Endothelial cell of umbilical vein (primary cell): ENCODE data around the gene IGFL4. TPM values are rescaled to one million over a fixed set of nuclear protein-coding genes. Genes with fewer than 3 reads are reported as not detected.

ENCODE experiments used
- BruUV-seq: library from RNA; stranded (reverse); fragments of 400-500 nt; replicated peaks from 2 replicates; lab custom pipeline; 2021; lab: Mats Ljungman, UMichigan
- CTCF ChIA-PET: fragments of 300-600, 350-600 bp; sonication (Branson Sonifier 250); formaldehyde crosslinking; loops from one replicate; lab custom pipeline; 2021; ENCODE audit warnings: antibody characterized with exemption, inconsistent platforms; lab: Charles Lee
- POLR2A ChIA-PET: fragments of 300-600, 350-600 bp; sonication (Branson Sonifier 250); formaldehyde crosslinking; loops from one replicate; lab custom pipeline; 2021; ENCODE audit warnings: antibody characterized with exemption, inconsistent platforms; lab: Charles Lee
- DNase-seq: peaks from one replicate; pipeline ENCODE4 v3.0.0-alpha.2; 2011; ENCODE audit warnings: low read depth, low spot score
- FAIRE-seq: peaks from 2 replicates; lab custom pipeline; 2011; peaks lifted over from hg19 to GRCh38; lab: Jason Lieb, UNC
- H2AFZ ChIP-seq: 2 replicates; pipeline ENCODE4 v1.6.0; 2012; ENCODE audit warnings: low read depth, low read length, control low read depth, inconsistent platforms
- H3K27ac ChIP-seq: 2 replicates; pipeline ENCODE4 v1.5.1; 2011; ENCODE audit warnings: low read depth, mild to moderate bottlenecking, control low read depth, low read length, moderate library complexity; ENCODE audit not compliant: insufficient read depth
- H3K27me3 ChIP-seq, 2 experiments: 2 replicates each; pipeline versions ENCODE4 v1.6.0 to v1.6.1; 2011; ENCODE audit warnings: low read length in 2 of 2, mixed read lengths in 1 of 2; ENCODE audit not compliant: control insufficient read depth in 2 of 2, insufficient read depth in 2 of 2
- H3K36me3 ChIP-seq, 2 experiments: 2 replicates in 1 of 2; 3 replicates in 1 of 2; pipeline ENCODE4 v1.5.1; 2011; ENCODE audit warnings: low read length in 2 of 2, mild to moderate bottlenecking in 1 of 2, moderate library complexity in 1 of 2; ENCODE audit not compliant: control insufficient read depth in 2 of 2, insufficient read depth in 2 of 2; ENCODE audit errors: extremely low read depth in 1 of 2
- H3K4me1 ChIP-seq: 3 replicates; pipeline ENCODE4 v1.5.1; 2011; ENCODE audit warnings: mild to moderate bottlenecking, low read length; ENCODE audit not compliant: control insufficient read depth, insufficient read depth; ENCODE audit errors: extremely low read depth
- H3K4me2 ChIP-seq: 2 replicates; pipeline ENCODE4 v1.6.1; 2011; ENCODE audit warnings: low read length, control low read depth, mixed read lengths; ENCODE audit not compliant: insufficient read depth
- H3K4me3 ChIP-seq, 3 experiments: fragments of 200-600 bp in 1 of 3; sonication (generic), shearing (Covaris generic) in 1 of 3; replicated peaks in 1 of 3; 2 replicates each; pipeline ENCODE4 v1.5.1; 2011 to 2016; ENCODE audit warnings: control low read depth in 3 of 3, low read length in 3 of 3, mild to moderate bottlenecking in 2 of 3, inconsistent platforms in 1 of 3, low read depth in 1 of 3, moderate library complexity in 1 of 3; ENCODE audit not compliant: insufficient read depth in 1 of 3
- H3K79me2 ChIP-seq: 2 replicates; pipeline ENCODE4 v1.6.0; 2012; ENCODE audit warnings: low read length, inconsistent platforms; ENCODE audit not compliant: control insufficient read depth, insufficient read depth
- H3K9ac ChIP-seq: replicated peaks from 2 replicates; pipeline ENCODE3; 2011; ENCODE audit warnings: low read length, control low read depth; ENCODE audit not compliant: insufficient read depth; ENCODE audit errors: extremely low read depth
- H3K9me1 ChIP-seq: replicated peaks from 3 replicates; pipeline ENCODE4 v1.6.0; 2011; ENCODE audit warnings: mild to moderate bottlenecking, low read length; ENCODE audit not compliant: control insufficient read depth, insufficient read depth; ENCODE audit errors: extremely low read depth
- H3K9me3 ChIP-seq: replicated peaks from 2 replicates; pipeline ENCODE4 v1.5.1; 2012; ENCODE audit warnings: low read length, inconsistent platforms; ENCODE audit not compliant: control insufficient read depth, insufficient read depth
- H4K20me1 ChIP-seq: replicated peaks from 2 replicates; pipeline ENCODE3; 2011; ENCODE audit warnings: mild to moderate bottlenecking, low read length; ENCODE audit not compliant: control insufficient read depth, insufficient read depth; ENCODE audit errors: extremely low read depth
- CTCF ChIP-seq, 2 donors: IDR thresholded peaks; 1 replicate in 1 of 2; 2 replicates in 1 of 2; pipeline ENCODE4 v1.5.1; 2011; ENCODE audit warnings: low read length in 2 of 2, mild to moderate bottlenecking in 2 of 2, moderate library complexity in 2 of 2, control low read depth in 1 of 2, inconsistent platforms in 1 of 2, low read depth in 1 of 2; ENCODE audit not compliant: insufficient read depth in 1 of 2; ENCODE audit errors: extremely low read depth in 1 of 2
- EZH2 ChIP-seq: IDR thresholded peaks from 2 replicates; pipeline ENCODE4 v1.6.1; 2012; ENCODE audit warnings: borderline replicate concordance, low read depth, mild to moderate bottlenecking, moderate library complexity, low read length, inconsistent platforms; ENCODE audit not compliant: severe bottlenecking
- FOS ChIP-seq: IDR thresholded peaks from 2 replicates; pipeline ENCODE4 v1.6.1; 2011; ENCODE audit warnings: mild to moderate bottlenecking, low read length, moderate library complexity, borderline replicate concordance; ENCODE audit not compliant: insufficient read depth
- GATA2 ChIP-seq: IDR thresholded peaks from 2 replicates; pipeline ENCODE4 v1.7.0; 2011; ENCODE audit warnings: low read depth, mild to moderate bottlenecking, moderate library complexity, mixed read lengths, low read length; ENCODE audit not compliant: insufficient read length, insufficient read depth
- JUN ChIP-seq: IDR thresholded peaks from 2 replicates; pipeline ENCODE4 v1.6.1; 2011; ENCODE audit warnings: borderline replicate concordance, low read depth; ENCODE audit not compliant: insufficient read length, insufficient read depth
- MAX ChIP-seq: IDR thresholded peaks from 2 replicates; pipeline ENCODE4 v1.6.1; 2011; ENCODE audit not compliant: insufficient read depth, insufficient read length
- MYC ChIP-seq: IDR thresholded peaks from one replicate; pipeline ENCODE4 v1.6.1; 2011; ENCODE audit warnings: mild to moderate bottlenecking, low read depth, low read length
- POLR2A ChIP-seq: IDR thresholded peaks from 2 replicates; pipeline ENCODE4 v1.6.1; 2012; ENCODE audit warnings: low read depth, mild to moderate bottlenecking, control low read depth, low read length
- POLR2AphosphoS5 ChIP-seq: IDR thresholded peaks from 2 replicates; pipeline ENCODE4 v1.6.1; 2012; ENCODE audit warnings: low read depth, mild to moderate bottlenecking, control low read depth, low read length, moderate library complexity; ENCODE audit not compliant: insufficient read depth
- dilution Hi-C: fragments of 300-500 bp; cut with MboI; formaldehyde crosslinking; loops from one replicate; pipeline ENCODE4 v1.15.0; 2019; ENCODE audit warnings: low sequenced_read_pairs; ENCODE audit not compliant: extremely low pct_ligation_motif_present
- intact Hi-C: fragments of 100-400 bp; cut with micrococcal nuclease; formaldehyde crosslinking; loops from one replicate; pipeline ENCODE4 v1.10.0; 2022
- polyA plus RNA-seq, 4 experiments: library from polyadenylated mRNA; depleted of rRNA in 3 of 4; stranded (reverse) in 3 of 4; unstranded in 1 of 4; fragments of >200 nt; gene quantifications; 2 replicates each; pipeline versions ENCODE4 v1.2.1 to v1.2.3, GENCODE V29; 2011 to 2012; ENCODE audit warnings: missing spikeins in 1 of 4
- total RNA-seq: library from RNA; stranded (reverse); gene quantifications from 2 replicates; pipeline ENCODE4 v1.2.3, GENCODE V29; 2021

Gene IGFL4
- total and polyA plus RNA-seq, 2 donors (not counting 3 experiments of a cell fraction or from before 2014, with no cell fraction given): not detected

- H3K4me3 ChIP-seq: no peak overlapping the region
- H3K9ac ChIP-seq: no peak overlapping the region
- no TSS peak for BruUV-seq
- no peaks in the 10 kb centered on the region for H3K36me3 ChIP-seq
- intact Hi-C loops: no loop called here
- H3K4me2 ChIP-seq: no peak overlapping the region
- no peaks in the 10 kb centered on the region for H3K9me1 ChIP-seq
- TF ChIP-seq JUN (no peak), MYC (no peak), GATA2 (no peak), FOS (no peak), EZH2 (no peak), POLR2A (no peak), MAX (no peak), CTCF (IDR thresholded peaks at IDR 0.05; ENCODE audit: extremely low read depth in 1 of 2, insufficient read depth in 1 of 2, low read depth in 1 of 2, low read length in 2 of 2) (no peak), POLR2AphosphoS5 (no peak)
- peaks cover 24 to 49% of the 10 kb centered on the region in 2 experiments for H3K27me3 ChIP-seq
- POLR2A ChIA-PET: no interaction called here
- no peaks in the 10 kb centered on the region for H4K20me1 ChIP-seq
- H3K9me3 ChIP-seq: no peaks in the 10 kb centered on the region
- no peaks in the 10 kb centered on the region for H3K79me2 ChIP-seq
- no peak for DNase-seq
- dilution Hi-C loops: no loop called here
- no peak overlapping the region for H3K27ac ChIP-seq
- no peaks in the 10 kb centered on the region for H3K4me1 ChIP-seq
- H2AFZ ChIP-seq: no peak overlapping the region
- FAIRE-seq: no peak
- CTCF ChIA-PET: interaction anchor here (1.1 to 1.7 kb wide), 2 partner anchors 106 to 182 kb away, joined by 3 to 5 read pairs; no protein-coding TSS in a partner anchor
These were observed 45.1 kb upstream of the IGFL4 start for GRCh38 chr19:46085888-46086287.
